ENCODE measurements around the gene NEDD4L. TPM values are rescaled to one million over a fixed set of nuclear protein-coding genes. Genes with fewer than 3 reads are reported as not detected.

NEDD4L gene
- polyA plus RNA-seq, 1 donor (not counting 4 experiments of a cell fraction or from before 2014, with no cell fraction given) = 52.6 TPM

DNA sequence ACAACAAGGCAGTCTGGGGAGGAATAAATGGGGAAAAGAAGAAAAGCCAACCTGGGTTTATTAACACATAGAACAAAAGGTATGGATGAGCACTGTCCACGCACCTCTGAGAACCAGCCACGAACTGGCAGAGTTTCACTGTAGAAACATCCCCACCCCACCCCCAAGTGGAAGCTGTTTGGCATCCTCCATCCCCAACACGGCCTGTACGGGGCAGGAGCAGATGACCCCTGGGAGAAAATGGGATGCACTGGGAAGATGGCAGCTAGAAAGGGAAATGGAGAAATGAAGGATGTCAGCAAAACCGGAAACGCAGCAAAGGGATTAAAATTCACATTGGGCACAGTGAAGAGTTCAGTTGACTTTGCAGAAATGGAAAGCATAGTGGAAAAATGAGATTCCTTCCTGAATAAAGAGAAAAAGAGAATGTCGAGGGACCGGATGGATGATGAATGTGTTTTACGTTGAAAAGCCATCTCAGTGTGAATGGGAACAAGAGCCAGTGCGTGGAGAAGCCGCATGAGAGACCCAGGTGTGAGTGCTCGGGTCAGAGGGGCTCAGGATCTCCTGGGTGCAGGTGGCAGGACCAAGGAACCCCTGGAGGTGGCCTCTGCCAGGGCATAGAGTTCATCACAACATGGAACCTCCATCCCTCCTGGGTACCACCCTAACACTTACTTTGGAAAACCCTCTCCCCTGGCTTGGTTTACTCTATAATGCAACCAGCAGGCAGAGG lies 337.8 kb downstream of the NEDD4L start:
- Histone ChIP-seq H3K4me2 (ENCODE audit: control insufficient read depth, extremely low read depth, insufficient read depth, low read depth, low read length) (no peak overlapping the region), H4K20me1 (ENCODE audit: control insufficient read depth, extremely low read depth, insufficient read depth, low read length) (no peaks in the 10 kb centered on the region), H3K4me3 (ENCODE audit: control insufficient read depth in 2 of 3, extremely low read depth in 1 of 3, insufficient read depth in 2 of 3, low read depth in 1 of 3, low read length in 3 of 3) (no peak overlapping the region), H3K9me3 (ENCODE audit: control insufficient read depth, low read depth, low read length) (no peaks in the 10 kb centered on the region), H3K27ac (ENCODE audit: control insufficient read depth, insufficient read depth, low read length) (no peak overlapping the region), H3K27me3 (ENCODE audit: control insufficient read depth, extremely low read depth, insufficient read depth, low read length) (no peaks in the 10 kb centered on the region), H3K79me2 (ENCODE audit: control insufficient read depth, insufficient read depth, low read length) (no peaks in the 10 kb centered on the region), H3K4me1 (ENCODE audit: control insufficient read depth, extremely low read depth, insufficient read depth, low read length) (no peaks in the 10 kb centered on the region), H2AFZ (ENCODE audit: control insufficient read depth, low read length) (no peak overlapping the region), H3K36me3 (ENCODE audit: control insufficient read depth in 2 of 2, extremely low read depth in 1 of 2, insufficient read depth in 2 of 2, low read length in 2 of 2) (peaks cover 35 to 56% of the 10 kb centered on the region in 2 experiments), H3K9me1 (ENCODE audit: control insufficient read depth, extremely low read depth, insufficient read depth, low read length) (no peaks in the 10 kb centered on the region), H3K9ac (ENCODE audit: control insufficient read depth, extremely low read depth, insufficient read depth, low read length) (no peak overlapping the region)
- DNase-seq (ENCODE audit: low read depth, low spot score) = no peak
- dilution Hi-C loops (cut with MboI; ENCODE audit: extremely low pct_ligation_motif_present, low sequenced_read_pairs) = no loop called here
- FAIRE-seq = no peak
- TF ChIP-seq, protein P1, sequence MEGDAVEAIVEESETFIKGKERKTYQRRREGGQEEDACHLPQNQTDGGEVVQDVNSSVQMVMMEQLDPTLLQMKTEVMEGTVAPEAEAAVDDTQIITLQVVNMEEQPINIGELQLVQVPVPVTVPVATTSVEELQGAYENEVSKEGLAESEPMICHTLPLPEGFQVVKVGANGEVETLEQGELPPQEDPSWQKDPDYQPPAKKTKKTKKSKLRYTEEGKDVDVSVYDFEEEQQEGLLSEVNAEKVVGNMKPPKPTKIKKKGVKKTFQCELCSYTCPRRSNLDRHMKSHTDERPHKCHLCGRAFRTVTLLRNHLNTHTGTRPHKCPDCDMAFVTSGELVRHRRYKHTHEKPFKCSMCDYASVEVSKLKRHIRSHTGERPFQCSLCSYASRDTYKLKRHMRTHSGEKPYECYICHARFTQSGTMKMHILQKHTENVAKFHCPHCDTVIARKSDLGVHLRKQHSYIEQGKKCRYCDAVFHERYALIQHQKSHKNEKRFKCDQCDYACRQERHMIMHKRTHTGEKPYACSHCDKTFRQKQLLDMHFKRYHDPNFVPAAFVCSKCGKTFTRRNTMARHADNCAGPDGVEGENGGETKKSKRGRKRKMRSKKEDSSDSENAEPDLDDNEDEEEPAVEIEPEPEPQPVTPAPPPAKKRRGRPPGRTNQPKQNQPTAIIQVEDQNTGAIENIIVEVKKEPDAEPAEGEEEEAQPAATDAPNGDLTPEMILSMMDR (optimal IDR thresholded peaks at IDR 0.05 in 1 of 3, IDR thresholded peaks at IDR 0.05 in 1 of 3, conservative IDR thresholded peaks at IDR 0.05 in 1 of 3; ENCODE audit: extremely low read depth in 1 of 3, insufficient read depth in 2 of 3, low read length in 3 of 3) = no peak
- TF ChIP-seq EZH2 (IDR thresholded peaks at IDR 0.05; ENCODE audit: low read length) = no peak

DNA sequence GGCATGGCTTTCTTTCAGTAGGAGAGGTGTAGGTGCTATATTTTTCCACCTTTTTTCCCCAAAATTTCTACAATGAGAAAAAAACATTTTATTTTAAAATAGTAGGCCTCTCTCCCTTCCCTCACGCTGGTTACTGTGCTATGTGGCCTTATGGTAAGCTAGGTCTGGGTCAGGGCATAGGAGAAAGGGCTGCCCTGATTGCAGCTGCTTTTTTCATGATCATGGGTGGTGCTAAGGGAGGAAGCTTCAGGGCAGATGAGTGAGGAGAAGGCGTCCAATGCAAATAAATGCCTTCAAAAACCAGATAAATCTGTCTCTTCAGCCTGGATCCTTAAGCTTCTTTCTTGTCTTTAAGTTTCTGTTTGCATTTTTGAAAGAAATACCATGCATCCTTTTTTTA lies 338.4 kb downstream of the NEDD4L start:
- TF ChIP-seq EZH2 (IDR thresholded peaks at IDR 0.05; ENCODE audit: low read length) = no peak
- TF ChIP-seq, protein P1 (optimal IDR thresholded peaks at IDR 0.05 in 1 of 3, IDR thresholded peaks at IDR 0.05 in 1 of 3, conservative IDR thresholded peaks at IDR 0.05 in 1 of 3; ENCODE audit: extremely low read depth in 1 of 3, insufficient read depth in 2 of 3, low read length in 3 of 3) = no peak
- Histone ChIP-seq H3K9me3 (ENCODE audit: control insufficient read depth, low read depth, low read length) (no peaks in the 10 kb centered on the region), H2AFZ (ENCODE audit: control insufficient read depth, low read length) (no peak overlapping the region)

More for the DNA sequence above, 338.4 kb downstream of the NEDD4L start:
- dilution Hi-C loops (cut with MboI; ENCODE audit: extremely low pct_ligation_motif_present, low sequenced_read_pairs) = no loop called here
- Histone ChIP-seq H3K4me1 (ENCODE audit: control insufficient read depth, extremely low read depth, insufficient read depth, low read length) (no peaks in the 10 kb centered on the region), H3K27ac (ENCODE audit: control insufficient read depth, insufficient read depth, low read length) (no peak overlapping the region), H3K4me2 (ENCODE audit: control insufficient read depth, extremely low read depth, insufficient read depth, low read depth, low read length) (no peak overlapping the region), H3K4me3 (ENCODE audit: control insufficient read depth in 2 of 3, extremely low read depth in 1 of 3, insufficient read depth in 2 of 3, low read depth in 1 of 3, low read length in 3 of 3) (no peak overlapping the region), H3K27me3 (ENCODE audit: control insufficient read depth, extremely low read depth, insufficient read depth, low read length) (no peaks in the 10 kb centered on the region), H4K20me1 (ENCODE audit: control insufficient read depth, extremely low read depth, insufficient read depth, low read length) (no peaks in the 10 kb centered on the region), H3K36me3 (ENCODE audit: control insufficient read depth in 2 of 2, extremely low read depth in 1 of 2, insufficient read depth in 2 of 2, low read length in 2 of 2) (peaks cover 33 to 52% of the 10 kb centered on the region in 2 experiments), H3K9me1 (ENCODE audit: control insufficient read depth, extremely low read depth, insufficient read depth, low read length) (no peaks in the 10 kb centered on the region), H3K9ac (ENCODE audit: control insufficient read depth, extremely low read depth, insufficient read depth, low read length) (no peak overlapping the region), H3K79me2 (ENCODE audit: control insufficient read depth, insufficient read depth, low read length) (no peaks in the 10 kb centered on the region)
- FAIRE-seq (no peak), DNase-seq (ENCODE audit: low read depth, low spot score) (no peak)

Measured in keratinocyte (primary cell).